ENCODE measurements around the gene IFFO2.

- TF ChIP-seq POLR2AphosphoS5 (IDR thresholded peaks at IDR 0.05): no peak
- no peak for TF ChIP-seq CTCF (IDR thresholded peaks at IDR 0.05)
These were observed 2.7 kb downstream of the IFFO2 start for GRCh38 chr1:18953731-18954231.

Data from upper lobe of left lung (tissue), 4 donors.